ENCODE results near the gene PPP2R2C. TPM values are rescaled to one million over a fixed set of nuclear protein-coding genes. Genes with fewer than 3 reads are reported as not detected.

PPP2R2C gene
- total and polyA plus RNA-seq, 9 of the 15 experiments (the other 6 are each of a cell fraction or from before 2014, with no cell fraction given), result 0.04 to 0.06 TPM; not detected in 7

- Histone ChIP-seq H3K9me3 (replicated peaks; ENCODE audit: control insufficient read depth, insufficient read depth, low read depth, low read length) (no peaks in the 10 kb centered on the region), H3K4me1 (replicated peaks in 1 of 2; ENCODE audit: control insufficient read depth in 2 of 2, insufficient read depth in 2 of 2, low read length in 2 of 2) (peaks cover 0 to 8% of the 10 kb centered on the region in 2 experiments; a peak in 2 of 5 replicates), H3K36me3 (ENCODE audit: control insufficient read depth, insufficient read depth, low read length) (no peaks in the 10 kb centered on the region), H2AFZ (ENCODE audit: low read depth, low read length) (no peak overlapping the region), H3K79me2 (ENCODE audit: control insufficient read depth, insufficient read depth, low read length) (no peaks in the 10 kb centered on the region), H3K4me2 (ENCODE audit: insufficient read depth, low read length) (no peak overlapping the region), H3K9me1 (ENCODE audit: control insufficient read depth, insufficient read depth, low read length) (peaks cover 2% of the 10 kb centered on the region), H3K27me3 (ENCODE audit: control insufficient read depth in 2 of 2, insufficient read depth in 2 of 2, low read length in 2 of 2) (peaks cover 5 to 31% of the 10 kb centered on the region in 2 experiments; a peak in 3 of 5 replicates), H4K20me1 (replicated peaks; ENCODE audit: control insufficient read depth, insufficient read depth, low read length) (peaks cover 10% of the 10 kb centered on the region), H3K27ac (ENCODE audit: extremely low read depth, low read depth, low read length) (no peak overlapping the region), H3K9ac (ENCODE audit: insufficient read depth in 1 of 2, low read depth in 2 of 2, low read length in 2 of 2) (no peak overlapping the region), H3K4me3 (no peak overlapping the region)
- intact Hi-C loops (cut with micrococcal nuclease) (no loop called here), in situ Hi-C loops (cut with MboI) (loop anchor here (5.0 kb wide), 2 partner anchors 76 to 331 kb away; no protein-coding TSS in a partner anchor)
- ChIA-PET CTCF (ENCODE audit: low intra/inter-chr PET ratio) (interaction anchor here (1.9 kb wide), 1 partner anchor 64 kb away, joined by 14 read pairs; no protein-coding TSS in a partner anchor), POLR2A (no interaction called here)
- no TSS peak for BruUV-seq (replicated peaks)
- TF ChIP-seq HMG20A (CRISPR knock-in tag; conservative IDR thresholded peaks at IDR 0.05), result no peak
- no peak for TF ChIP-seq ZNF583 (CRISPR knock-in tag; IDR thresholded peaks at IDR 0.05)
- no peak for TF ChIP-seq NFATC3 (IDR thresholded peaks at IDR 0.05)
- no peak for TF ChIP-seq FOXP1 (CRISPR knock-in tag; IDR thresholded peaks at IDR 0.05)
- TF ChIP-seq ZNF561 (CRISPR knock-in tag; conservative IDR thresholded peaks at IDR 0.05), result no peak
- TF ChIP-seq ATF4 (CRISPR knock-in tag; IDR thresholded peaks at IDR 0.05), result no peak
- TF ChIP-seq EGR1 (conservative IDR thresholded peaks at IDR 0.05), result no peak
- DNase-seq (ENCODE audit: extremely low read depth in 1 of 4, low spot score in 3 of 4), result no peak
- FAIRE-seq, result no peak
- 0% methylated on average over 8 of the region's 8 CpGs for WGBS (ENCODE audit: insufficient coverage, low coverage, missing lambda C conversion rate)
- ATAC-seq, result no peak
Observed at GRCh38 chr4:6328526-6328925, 143.9 kb downstream of the PPP2R2C start.
